Skin of body (tissue), 3 donors: ENCODE measurements around the gene TECPR2. TPM values are rescaled to one million over a fixed set of nuclear protein-coding genes. Genes with fewer than 3 reads are reported as not detected.
"Not testable (repeated sequence)": the region's sequence is repeated elsewhere in the genome, so short reads cannot be mapped to it uniquely, and the experiment has no call there.

Experiments
- DNase-seq: peaks from one replicate; lab custom pipeline; 2025; lab: John Stamatoyannopoulos, UW
- small RNA-seq: library from RNA; depleted of rRNA; stranded (forward); fragments of <200 nt; gene quantifications from one replicate; pipeline ENCODE3, GENCODE V24; 2014; ENCODE audit warnings: low replicate concordance
- total RNA-seq: library from RNA; depleted of rRNA; stranded (reverse); fragments of >200 nt; gene quantifications from one replicate; pipeline ENCODE4 v1.2.3, GENCODE V29; 2014

TECPR2 gene
- total RNA-seq, 1 donor from 2014 or later: 8.5 TPM

DNA sequence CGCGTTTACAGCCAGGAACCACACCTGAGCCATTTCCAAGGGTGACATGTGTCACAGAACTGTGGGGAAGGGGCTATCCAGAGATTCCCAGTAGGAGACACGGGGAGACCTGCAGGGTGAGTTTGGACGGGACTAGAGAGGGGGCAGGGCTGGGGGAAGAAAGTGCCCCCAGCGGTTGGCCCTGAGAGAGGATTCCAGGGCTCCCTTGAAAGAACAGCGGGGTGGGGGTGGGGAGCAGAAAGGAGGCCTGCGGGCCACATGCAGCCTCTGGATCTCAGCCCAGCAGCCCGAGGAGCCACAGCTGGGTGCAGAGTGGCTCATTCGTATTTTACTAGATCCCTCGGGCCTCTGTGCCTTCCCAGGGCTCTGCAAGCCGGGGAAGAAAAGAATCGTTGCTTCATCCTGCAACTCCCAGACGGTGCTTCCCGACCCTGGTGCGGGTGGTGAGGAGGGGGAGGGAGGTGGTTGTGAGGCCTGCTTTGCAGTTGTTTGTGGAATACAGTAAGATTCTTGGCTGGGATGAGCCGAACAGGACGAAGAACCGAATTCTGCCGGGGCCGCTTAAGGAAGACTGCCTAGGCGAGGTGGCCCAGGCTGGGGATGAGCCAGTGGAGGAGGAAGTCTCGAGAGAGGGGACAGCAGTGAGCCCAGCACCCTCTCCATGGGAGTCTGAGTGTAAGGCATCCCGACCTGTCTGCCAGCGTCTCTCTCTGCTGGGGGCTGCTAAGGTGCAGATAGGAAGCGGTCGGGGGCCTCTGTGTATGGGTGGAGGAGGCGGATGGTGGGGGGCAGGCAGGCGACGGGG is 182.9 kb downstream of the TECPR2 start:
- DNase-seq: peak; percentile 91

DNA sequence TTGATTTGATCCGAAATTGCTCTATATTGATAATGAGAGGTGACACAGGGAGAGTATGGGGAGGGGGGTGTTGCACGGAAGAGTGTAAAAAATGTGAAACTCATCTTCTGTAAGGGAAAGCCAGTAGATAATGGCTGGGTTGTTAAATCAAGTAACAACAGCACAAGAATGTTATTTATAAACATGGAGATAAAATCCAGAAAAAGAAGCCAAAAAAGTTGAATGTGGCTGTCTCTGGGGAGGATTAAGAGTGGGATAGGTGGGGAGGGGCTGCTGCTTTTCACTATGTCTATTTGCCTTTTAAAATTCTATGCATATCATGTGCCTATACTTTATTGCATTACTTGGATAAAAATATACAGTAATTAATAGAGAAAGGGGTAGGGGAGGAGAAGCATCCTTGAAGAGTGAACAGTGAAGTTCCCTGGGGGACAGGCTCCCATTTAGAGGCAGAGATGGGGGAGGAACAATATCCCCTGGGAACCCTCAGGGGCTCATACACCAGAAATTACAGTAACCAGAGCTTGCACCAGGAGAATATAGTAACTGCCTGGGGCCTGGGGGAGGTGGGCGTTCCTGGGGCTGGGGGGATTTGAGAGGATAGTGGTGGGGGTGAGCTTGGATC is 186.0 kb downstream of the TECPR2 start:
- DNase-seq: peak; percentile 18

DNA sequence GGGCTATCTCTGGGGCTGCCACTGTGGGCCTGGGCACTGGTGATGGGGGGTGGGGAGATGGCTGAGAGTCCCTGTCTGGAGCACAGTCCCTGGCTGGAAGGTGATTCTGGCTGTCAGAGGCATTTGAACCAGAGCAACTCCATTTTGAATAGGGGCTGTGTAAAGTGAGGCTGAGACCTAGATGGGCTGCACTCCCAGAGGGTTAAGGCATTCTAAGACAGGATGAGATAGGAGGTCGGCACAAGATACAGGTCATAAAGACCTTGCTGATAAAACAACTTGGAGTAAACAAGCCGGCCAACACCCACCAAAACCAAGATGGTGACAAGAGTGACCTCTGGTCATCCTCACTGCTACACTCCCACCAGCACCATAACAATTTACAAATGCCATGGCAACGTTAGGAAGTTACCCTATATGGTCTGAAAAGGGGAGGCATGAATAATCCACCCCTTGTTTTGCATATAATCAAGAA is 188.2 kb downstream of the TECPR2 start:
- not testable (repeated sequence) for DNase-seq

Small RNAs within 50 kb of the gene (small RNA-seq; reads per million reads assigned to genes)
- not detected for gene MIR4309

Other genes starting within 250 kb of the TECPR2 start
- gene WDR20, start 223.0 kb upstream of the TECPR2 start, total RNA-seq: 22.3 TPM
- gene MOK, start 57.8 kb upstream of the TECPR2 start, total RNA-seq: 14.5 TPM
- 12.1 TPM for gene ZNF839, start 43.2 kb upstream of the TECPR2 start, total RNA-seq
- 27.4 TPM for gene CINP, start 51 bp upstream of the TECPR2 start, total RNA-seq
- gene ANKRD9, start 146.8 kb downstream of the TECPR2 start, total RNA-seq: 6.7 TPM
- 33.4 TPM for gene RCOR1, start 229.7 kb downstream of the TECPR2 start, total RNA-seq